Right ventricle myocardium superior (tissue), 1 donor: ENCODE data around the gene ZNF730. TPM values are rescaled to one million over a fixed set of nuclear protein-coding genes. Genes with fewer than 3 reads are reported as not detected.
"Not testable (repeated sequence)": the region's sequence is repeated elsewhere in the genome, so short reads cannot be mapped to it uniquely, and the experiment has no call there.

ENCODE experiments used
- ATAC-seq: fragments of 200-7000 bp; cut with Tn5 transposase; one replicate; pipeline ENCODE4 v1.9.1; 2020; ENCODE audit warnings: mild to moderate bottlenecking; ENCODE audit not compliant: poor library complexity
- DNase-seq: peaks from one replicate; pipeline ENCODE4 v3.0.0-alpha.2; 2020
- intact Hi-C: fragments of 100-400 bp; cut with DNase I; formaldehyde crosslinking; loops from one replicate; pipeline ENCODE4 v1.11.2; 2022
- long read RNA-seq: library from polyadenylated mRNA; unstranded; transcript quantifications from one replicate; pipeline ENCODE4 v2.0.0, GENCODE V29; 2021
- total RNA-seq: library from RNA; stranded (reverse); fragmentation: NEBNext Ultra II Directional; extraction: Animal tissue kit (Norgen Biotek cat#: 25700); gene quantifications from one replicate; pipeline ENCODE4 v1.2.1, GENCODE V29; 2021
- donor health status: DM: no; HTN: yes; CAD: no; lungs with severe emphysema.

Gene ZNF730
- not detected for total RNA-seq
- long read RNA-seq = 0 reads

- DNase-seq (peak; percentile 53), ATAC-seq (peak; percentile 94)
- intact Hi-C loops = no loop called here
Measured at GRCh38 chr19:23116802-23117571, at the start of gene ZNF730. TSS of gene ZNF730 (plus strand) at chr19:23117025. CDS start at chr19:23117174, 149 bp downstream.

GRCh38 chr19:23070353-23071146 lies 46.3 kb upstream of the ZNF730 start:
- intact Hi-C loops = no loop called here
- ATAC-seq = peak; percentile 78
- DNase-seq = peak; percentile 51

GRCh38 chr19:23071147-23071511 lies 45.7 kb upstream of the ZNF730 start:
- ATAC-seq (peak; percentile 78), DNase-seq (peak; percentile 54)
- intact Hi-C loops = no loop called here

- ATAC-seq (peak; percentile 80), DNase-seq (peak; percentile 71)
- intact Hi-C loops = no loop called here
Measured at GRCh38 chr19:23075031-23075733, 41.6 kb upstream of the ZNF730 start.

GRCh38 chr19:23077776-23078175 lies 39.0 kb upstream of the ZNF730 start:
- intact Hi-C loops, ATAC-seq, DNase-seq: not testable (repeated sequence)

- no peak for ATAC-seq
- intact Hi-C loops = no loop called here
- DNase-seq = no peak
Measured at GRCh38 chr19:23093832-23094231, 23.0 kb upstream of the ZNF730 start.

- intact Hi-C loops = no loop called here
- ATAC-seq (no peak), DNase-seq (no peak)
Measured at GRCh38 chr19:23095418-23095817, 21.4 kb upstream of the ZNF730 start.

GRCh38 chr19:23098286-23098685 lies 18.5 kb upstream of the ZNF730 start:
- ATAC-seq (no peak), DNase-seq (no peak)
- intact Hi-C loops = no loop called here

GRCh38 chr19:23098988-23099387 lies 17.8 kb upstream of the ZNF730 start:
- intact Hi-C loops = no loop called here
- no peak for DNase-seq
- no peak for ATAC-seq

GRCh38 chr19:23099966-23100365 lies 16.9 kb upstream of the ZNF730 start:
- intact Hi-C loops = no loop called here
- DNase-seq (no peak), ATAC-seq (no peak)

GRCh38 chr19:23101241-23101640 lies 15.6 kb upstream of the ZNF730 start:
- no peak for ATAC-seq
- DNase-seq = no peak
- intact Hi-C loops = no loop called here

- no peak for DNase-seq
- intact Hi-C loops = no loop called here
- no peak for ATAC-seq
Measured at GRCh38 chr19:23118400-23118799, 1.6 kb downstream of the ZNF730 start.

- ATAC-seq, DNase-seq, intact Hi-C loops: not testable (repeated sequence)
Measured at GRCh38 chr19:23134211-23134610, 17.4 kb downstream of the ZNF730 start.

- DNase-seq = no peak
- no peak for ATAC-seq
- intact Hi-C loops = no loop called here
Measured at GRCh38 chr19:23145617-23146415, 29.0 kb downstream of the ZNF730 start.

- ATAC-seq = no peak
Measured at GRCh38 chr19:23160766-23161165, 43.9 kb downstream of the ZNF730 start.

GRCh38 chr19:23168286-23168685 lies 51.5 kb downstream of the ZNF730 start:
- ATAC-seq, DNase-seq, intact Hi-C loops: not testable (repeated sequence)

More at GRCh38 chr19:23160766-23161165, 43.9 kb downstream of the ZNF730 start:
- no peak for DNase-seq
- intact Hi-C loops = no loop called here

GRCh38 chr19:23183251-23183650 lies 66.4 kb downstream of the ZNF730 start:
- ATAC-seq = no peak
- intact Hi-C loops = no loop called here
- DNase-seq = no peak

GRCh38 chr19:23190341-23190740 lies 73.5 kb downstream of the ZNF730 start:
- intact Hi-C loops = no loop called here
- ATAC-seq (no peak), DNase-seq (no peak)
